Hematopoietic multipotent progenitor cell treated with erythropoietin and hydrocortisone succinate and interleukin-3 and kit ligand, for 6 days (in vitro differentiated cells): ENCODE results near the gene DPP4.
"Not testable (repeated sequence)": the region's sequence is repeated elsewhere in the genome, so short reads cannot be mapped to it uniquely, and the experiment has no call there.

Experiments
- DNase-seq: peaks from one replicate; pipeline ENCODE4 v3.0.0-alpha.2; 2015

The DPP4 gene

GRCh38 chr2:162056796-162057399 lies 17.1 kb downstream of the DPP4 start:
- DNase-seq: no peak

DNA sequence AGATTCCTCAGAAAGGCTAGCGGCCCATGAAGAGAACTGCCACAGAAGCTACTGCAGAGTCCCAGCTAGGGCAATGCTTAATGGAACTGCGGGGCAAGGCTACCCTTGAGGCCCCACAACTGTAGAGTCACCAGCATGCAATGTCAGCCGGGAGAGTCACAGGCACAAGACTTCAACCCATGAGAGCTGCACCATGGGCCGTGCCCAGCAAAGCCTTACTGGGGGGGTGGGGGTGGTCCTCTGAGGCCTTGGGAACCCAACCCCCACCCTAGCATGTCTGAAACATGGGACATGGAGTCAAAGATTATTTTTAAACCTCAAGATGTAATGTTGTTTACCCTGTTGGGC lies 20.2 kb downstream of the DPP4 start:
- DNase-seq: no peak

GRCh38 chr2:162053066-162053807 lies 20.8 kb downstream of the DPP4 start:
- DNase-seq: no peak

DNA sequence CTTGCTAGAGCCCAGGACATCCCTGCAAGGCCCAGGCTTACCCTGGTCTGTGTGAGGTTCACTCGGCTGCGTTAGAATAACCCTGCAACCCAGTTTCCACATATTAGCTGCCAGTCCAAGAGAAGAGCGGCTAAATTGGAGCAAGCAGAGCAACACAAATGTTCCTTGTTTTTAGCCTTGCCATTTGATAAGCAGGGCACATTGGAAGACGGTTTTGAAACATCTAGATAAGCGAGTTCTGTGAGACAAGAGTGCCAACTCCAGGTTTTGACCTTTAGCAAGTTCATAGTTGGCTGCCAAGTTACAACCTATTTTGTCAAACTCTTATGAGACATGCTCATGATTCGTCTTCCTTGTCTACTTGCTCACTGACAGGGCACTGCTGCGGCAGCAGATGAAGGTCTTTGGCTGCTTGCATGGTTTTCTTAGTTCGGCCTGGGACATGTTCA lies 23.5 kb downstream of the DPP4 start:
- no peak for DNase-seq

- DNase-seq: not testable (repeated sequence)
These were observed 24.9 kb downstream of the DPP4 start for GRCh38 chr2:162049089-162049488.

GRCh38 chr2:162044586-162044985 lies 29.4 kb downstream of the DPP4 start:
- no peak for DNase-seq

- DNase-seq: no peak
These were observed 30.9 kb downstream of the DPP4 start for GRCh38 chr2:162043132-162043531.

- no peak for DNase-seq
These were observed 32.5 kb downstream of the DPP4 start for GRCh38 chr2:162041485-162041884.

GRCh38 chr2:162038725-162039124 lies 35.3 kb downstream of the DPP4 start:
- no peak for DNase-seq

DNA sequence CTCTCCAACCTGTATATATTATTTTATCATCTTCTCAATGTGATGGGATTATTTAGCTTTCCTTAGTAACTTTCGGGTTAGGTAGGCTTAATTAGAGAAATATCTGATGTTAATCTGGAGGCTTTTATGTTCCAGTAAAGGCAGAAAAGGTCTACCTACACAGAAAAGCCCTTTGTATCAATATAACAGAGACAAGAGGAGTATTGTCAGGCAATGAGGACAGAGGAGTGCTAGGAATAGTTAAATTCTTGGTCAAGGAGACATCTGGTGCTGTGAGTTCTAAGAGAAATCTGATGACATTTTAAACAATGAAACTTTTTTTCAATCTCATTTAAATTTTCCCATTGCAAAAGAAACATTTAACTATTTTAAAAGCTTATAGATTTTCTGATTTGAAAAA lies 36.1 kb downstream of the DPP4 start:
- no peak for DNase-seq

DNA sequence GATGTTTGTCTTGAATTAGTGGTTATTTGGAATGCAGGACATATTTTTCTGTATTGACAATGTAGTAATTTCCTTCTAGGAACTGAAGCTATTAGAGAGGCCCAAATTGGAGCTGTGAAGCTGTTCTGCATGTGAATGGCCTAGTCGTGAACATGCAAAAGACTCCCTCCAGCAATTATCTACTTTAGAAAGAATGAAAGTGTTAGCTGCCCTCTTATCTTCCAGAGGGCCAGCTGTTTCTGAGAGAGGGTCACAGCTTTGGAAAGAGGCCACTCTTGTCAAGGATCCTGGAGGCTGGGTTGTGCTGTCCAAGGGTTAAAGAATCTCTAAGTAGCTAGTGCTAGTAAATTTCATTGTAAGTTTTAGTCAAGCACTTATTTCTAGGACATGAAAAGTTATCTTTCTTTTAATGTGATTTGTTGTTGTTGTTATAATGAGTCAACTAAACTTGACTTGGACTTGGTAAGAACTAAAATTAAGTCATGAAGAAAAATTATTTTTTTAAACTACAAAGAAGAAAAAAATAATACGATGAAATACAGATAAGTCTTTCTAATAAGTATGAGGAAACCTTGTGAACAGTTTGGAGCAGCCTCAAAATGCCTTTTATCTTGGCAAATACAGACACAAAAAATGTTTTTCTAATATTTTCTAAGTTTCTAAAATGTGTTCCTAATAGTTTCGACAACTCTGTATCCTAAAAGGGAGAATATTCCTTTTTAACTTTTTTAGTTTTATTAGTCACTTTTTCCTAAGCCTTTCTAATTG lies 36.8 kb downstream of the DPP4 start:
- DNase-seq: no peak

- no peak for DNase-seq
These were observed 38.0 kb downstream of the DPP4 start for GRCh38 chr2:162035981-162036380.

GRCh38 chr2:162030363-162031190 lies 43.4 kb downstream of the DPP4 start:
- DNase-seq: no peak

- DNase-seq: no peak
These were observed 44.6 kb downstream of the DPP4 start for GRCh38 chr2:162029287-162029901.

DNA sequence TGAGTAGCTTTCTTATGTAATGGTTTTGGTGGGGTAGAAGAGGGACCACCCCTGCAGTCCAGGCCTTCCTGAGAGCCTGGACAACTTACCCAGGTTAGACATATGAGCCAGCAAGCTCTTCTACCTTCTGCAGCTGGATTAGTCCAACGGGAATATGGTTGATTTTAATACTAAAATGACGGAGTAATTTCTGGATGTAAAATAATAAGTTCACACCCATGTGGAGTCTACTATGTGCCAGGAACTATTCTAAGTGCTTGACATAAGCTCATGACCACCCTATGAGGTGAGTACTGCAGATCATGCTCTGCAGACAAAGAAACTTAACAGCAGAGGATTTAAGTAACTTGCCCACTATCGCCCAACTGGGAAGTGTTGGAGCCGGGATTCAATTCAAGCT lies 45.5 kb downstream of the DPP4 start:
- DNase-seq: no peak

DNA sequence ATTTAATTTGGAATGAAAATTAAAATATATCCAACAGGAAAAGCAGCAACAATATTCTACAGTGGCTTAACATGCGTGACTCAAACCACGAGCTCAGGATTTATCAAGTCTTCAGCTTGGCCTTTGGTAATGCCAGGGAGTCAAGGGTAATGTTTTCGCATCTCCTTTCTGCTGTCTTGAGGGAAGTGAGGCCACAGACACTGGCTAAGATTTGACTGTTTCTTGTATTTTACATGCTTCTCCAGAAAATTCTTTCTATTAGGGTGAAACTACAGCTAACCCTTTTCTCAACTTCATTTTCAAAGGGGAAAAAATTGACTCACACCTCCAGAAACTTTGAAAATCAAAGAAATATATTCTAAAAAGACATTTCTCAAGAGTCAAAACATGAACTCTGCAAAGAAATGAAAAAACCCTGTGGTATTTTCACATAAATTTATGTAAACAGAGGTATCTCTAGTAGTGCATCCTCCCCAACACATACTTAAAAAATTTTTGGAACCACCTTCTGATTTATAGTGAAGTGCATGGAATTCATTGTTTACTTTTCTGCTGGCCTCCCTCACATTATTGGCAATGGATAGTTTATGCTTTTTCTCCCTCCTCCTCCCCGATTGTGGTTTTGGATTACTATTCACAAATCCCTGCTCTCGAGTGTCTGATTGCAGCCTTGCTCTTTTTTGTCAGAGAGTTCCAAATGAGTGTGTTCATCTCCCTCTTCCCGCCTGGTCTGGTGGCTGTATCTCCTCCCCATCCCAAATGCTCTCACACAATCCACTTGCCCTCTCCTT lies 48.7 kb downstream of the DPP4 start:
- DNase-seq: no peak

- DNase-seq: no peak
These were observed 51.6 kb downstream of the DPP4 start for GRCh38 chr2:162022290-162022945.

GRCh38 chr2:162021516-162022058 lies 52.4 kb downstream of the DPP4 start:
- DNase-seq: no peak

DNA sequence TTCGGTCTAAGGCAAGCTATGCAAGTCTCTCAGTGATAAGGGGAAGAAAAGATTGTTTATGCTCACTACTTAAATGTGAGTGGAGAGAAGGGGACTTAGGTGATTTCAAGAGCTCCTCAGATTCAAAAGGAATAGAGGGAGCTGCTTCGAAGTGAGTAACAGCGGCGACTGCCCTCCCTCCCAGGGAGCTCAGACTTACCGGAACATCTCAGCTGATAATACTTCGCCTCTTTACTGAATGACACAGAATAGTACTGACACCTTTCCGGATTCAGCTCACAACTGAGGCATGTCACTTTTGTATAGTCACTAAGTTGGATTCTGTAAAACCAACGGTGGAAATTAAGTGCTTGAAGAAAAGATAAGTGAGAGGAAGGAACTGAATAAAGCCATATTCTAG lies 55.5 kb downstream of the DPP4 start:
- DNase-seq: no peak

DNA sequence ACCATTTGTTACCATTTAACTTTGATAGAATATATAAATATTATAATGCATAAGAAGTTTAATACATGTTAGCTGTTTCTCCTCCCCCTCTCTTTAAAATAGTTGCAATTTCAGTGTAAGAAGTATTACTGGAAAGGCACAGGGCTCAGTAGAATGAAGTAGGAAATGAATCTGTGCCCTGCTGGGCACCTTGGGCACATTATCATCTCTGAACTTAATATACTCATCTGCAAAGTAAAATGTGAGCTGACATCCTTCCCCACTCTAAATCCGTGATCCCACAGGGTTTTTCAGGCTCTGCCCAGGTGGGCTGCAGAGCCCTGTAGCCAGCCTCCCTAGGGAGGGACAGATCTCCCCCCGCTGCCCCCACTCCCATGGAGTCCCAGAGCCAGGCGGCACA lies 56.8 kb downstream of the DPP4 start:
- DNase-seq: no peak

- DNase-seq: no peak
These were observed 57.9 kb downstream of the DPP4 start for GRCh38 chr2:162016080-162016479.
